ENCODE data around the gene FCSK.

FCSK gene

GRCh38 chr16:70480127-70481105 lies 26.0 kb downstream of the FCSK start:
- DNase-seq: no peak

GRCh38 chr16:70481929-70482536 lies 27.6 kb downstream of the FCSK start:
- no peak for DNase-seq

GRCh38 chr16:70482624-70483023 lies 28.2 kb downstream of the FCSK start:
- DNase-seq: no peak

GRCh38 chr16:70483426-70483825 lies 29.0 kb downstream of the FCSK start:
- DNase-seq: no peak

GRCh38 chr16:70484867-70485266 lies 30.5 kb downstream of the FCSK start:
- DNase-seq: no peak

GRCh38 chr16:70490261-70490660 lies 35.9 kb downstream of the FCSK start:
- no peak for DNase-seq

- DNase-seq: no peak
These were observed 39.4 kb downstream of the FCSK start for GRCh38 chr16:70493802-70494201.

GRCh38 chr16:70494202-70494770 lies 39.9 kb downstream of the FCSK start:
- no peak for DNase-seq

- no peak for DNase-seq
These were observed 40.4 kb downstream of the FCSK start for GRCh38 chr16:70494777-70495176.

- no peak for DNase-seq
These were observed 41.2 kb downstream of the FCSK start for GRCh38 chr16:70495425-70496182.

- peak; percentile 27 for DNase-seq
These were observed 42.1 kb downstream of the FCSK start for GRCh38 chr16:70496513-70496912.

GRCh38 chr16:70508752-70509151 lies 54.4 kb downstream of the FCSK start:
- no peak for DNase-seq

GRCh38 chr16:70510216-70510615 lies 55.8 kb downstream of the FCSK start:
- no peak for DNase-seq

- no peak for DNase-seq
These were observed 57.4 kb downstream of the FCSK start for GRCh38 chr16:70511833-70512232.

- no peak for DNase-seq
These were observed 58.1 kb downstream of the FCSK start for GRCh38 chr16:70512456-70512855.

- no peak for DNase-seq
These were observed 66.4 kb downstream of the FCSK start for GRCh38 chr16:70520612-70521297.

- no peak for DNase-seq
These were observed 68.1 kb downstream of the FCSK start for GRCh38 chr16:70522216-70523075.

- DNase-seq: peak; percentile 95
These were observed 68.8 kb downstream of the FCSK start, which contains the start of gene COG4 for GRCh38 chr16:70523076-70523742. COG4 (minus strand) TSS chr16:70523554; CDS start chr16:70523543, 11 bp downstream.

- DNase-seq: peak; percentile 76
These were observed 69.5 kb downstream of the FCSK start, which contains the start of gene SF3B3 for GRCh38 chr16:70523743-70524398. SF3B3 (plus strand) TSS chr16:70523816; CDS start chr16:70526657, 2,841 bp downstream.

GRCh38 chr16:70524399-70524825 lies 70.0 kb downstream of the FCSK start:
- peak; percentile 40 for DNase-seq
